Tibial artery (tissue), 4 donors: ENCODE measurements around the gene CNTNAP2.

Experiments
- DNase-seq, 2 donors: peaks; one replicate each; pipeline ENCODE4 v3.0.0-alpha.2; 2019
- H3K27ac ChIP-seq, 2 donors: fragments of 200-600 bp; sonication (generic) in 1 of 2; 1 replicate in 1 of 2; 2 replicates in 1 of 2; pipeline ENCODE4 v1.5.1; 2018 to 2019; ENCODE audit warnings: mild to moderate bottlenecking in 1 of 2
- H3K27me3 ChIP-seq, 2 donors: fragments of 200-600 bp; sonication (generic) in 1 of 2; one replicate each; pipeline versions ENCODE4 v1.5.1 to v1.6.0; 2016 to 2019
- H3K36me3 ChIP-seq, 3 donors: fragments of 200-600 bp; sonication (generic) in 2 of 3; one replicate each; pipeline ENCODE4 v1.5.1; 2016 to 2019; ENCODE audit warnings: mild to moderate bottlenecking in 2 of 3
- H3K4me1 ChIP-seq, 4 donors: fragments of 200-600 bp; sonication (generic) in 2 of 4; 1 replicate in 3 of 4; 2 replicates in 1 of 4; pipeline ENCODE4 v1.5.1; 2016 to 2019
- H3K4me3 ChIP-seq, 2 donors: fragments of 200-600 bp; sonication (generic) in 1 of 2; 1 replicate in 1 of 2; 2 replicates in 1 of 2; pipeline ENCODE4 v1.5.1; 2018 to 2019; ENCODE audit warnings: mild to moderate bottlenecking in 2 of 2
- H3K9me3 ChIP-seq, 3 donors: fragments of 200-600 bp; sonication (generic) in 1 of 3; one replicate each; pipeline ENCODE4 v1.5.1; 2016 to 2019
- CTCF ChIP-seq, 2 experiments: fragments of 200-600 bp in 1 of 2; fragments of 450-650 bp in 1 of 2; IDR thresholded peaks; one replicate each; pipeline ENCODE4 v1.5.1; 2017 to 2019; ENCODE audit warnings: antibody characterized with exemption in 2 of 2, mild to moderate bottlenecking in 1 of 2, moderate library complexity in 1 of 2
- intact Hi-C: fragments of 100-400 bp; cut with DNase I; formaldehyde crosslinking; loops from one replicate; pipeline ENCODE4 v1.15.0; 2023; ENCODE audit warnings: low total_unique reads

Gene CNTNAP2

GRCh38 chr7:148037044-148037443 lies 1920.4 kb downstream of the CNTNAP2 start:
- intact Hi-C loops = no loop called here
- Histone ChIP-seq H3K4me3 (no peak overlapping the region), H3K27ac (no peak overlapping the region), H3K9me3 (no peaks in the 10 kb centered on the region), H3K27me3 (no peaks in the 10 kb centered on the region), H3K36me3 (no peaks in the 10 kb centered on the region), H3K4me1 (peaks cover 0 to 14% (median 1%) of the 10 kb centered on the region in 4 donors)
- no peak for DNase-seq
- TF ChIP-seq CTCF (IDR thresholded peaks at IDR 0.05) = no peak

- H3K9me3 ChIP-seq = peaks cover 0 to 5% (median 0%) of the 10 kb centered on the region in 3 donors
- H3K4me3 ChIP-seq = no peak overlapping the region
- intact Hi-C loops = no loop called here
- H3K36me3 ChIP-seq = no peaks in the 10 kb centered on the region
- H3K27ac ChIP-seq = no peak overlapping the region
- DNase-seq = no peak
- TF ChIP-seq CTCF (IDR thresholded peaks at IDR 0.05) = no peak
- H3K27me3 ChIP-seq = no peaks in the 10 kb centered on the region
- peaks cover 0 to 14% (median 1%) of the 10 kb centered on the region in 4 donors for H3K4me1 ChIP-seq
Observed at GRCh38 chr7:148041156-148041555, 1924.6 kb downstream of the CNTNAP2 start.

GRCh38 chr7:148042935-148043631 lies 1926.5 kb downstream of the CNTNAP2 start:
- H3K9me3 ChIP-seq = peaks cover 0 to 5% (median 0%) of the 10 kb centered on the region in 3 donors
- no peaks in the 10 kb centered on the region for H3K27me3 ChIP-seq
- intact Hi-C loops = no loop called here
- H3K36me3 ChIP-seq = no peaks in the 10 kb centered on the region
- TF ChIP-seq CTCF (IDR thresholded peaks at IDR 0.05) = no peak
- peaks cover 0 to 14% (median 1%) of the 10 kb centered on the region in 4 donors for H3K4me1 ChIP-seq
- H3K4me3 ChIP-seq = no peak overlapping the region
- DNase-seq = no peak
- no peak overlapping the region for H3K27ac ChIP-seq

- H3K27me3 ChIP-seq = no peaks in the 10 kb centered on the region
- no peak for TF ChIP-seq CTCF (IDR thresholded peaks at IDR 0.05)
- intact Hi-C loops = no loop called here
- peaks cover 0 to 14% (median 1%) of the 10 kb centered on the region in 4 donors for H3K4me1 ChIP-seq
- peaks cover 0 to 5% (median 0%) of the 10 kb centered on the region in 3 donors for H3K9me3 ChIP-seq
- H3K4me3 ChIP-seq = no peak overlapping the region
- H3K36me3 ChIP-seq = no peaks in the 10 kb centered on the region
- no peak overlapping the region for H3K27ac ChIP-seq
- no peak for DNase-seq
Observed at GRCh38 chr7:148044173-148044572, 1927.6 kb downstream of the CNTNAP2 start.

GRCh38 chr7:148045521-148045920 lies 1928.9 kb downstream of the CNTNAP2 start:
- TF ChIP-seq CTCF (IDR thresholded peaks at IDR 0.05) = no peak
- intact Hi-C loops = no loop called here
- peaks cover 0 to 1% (median 0%) of the 10 kb centered on the region in 4 donors for H3K4me1 ChIP-seq
- H3K27me3 ChIP-seq = no peaks in the 10 kb centered on the region
- peaks cover 0 to 5% (median 0%) of the 10 kb centered on the region in 3 donors for H3K9me3 ChIP-seq
- no peak for DNase-seq
- H3K4me3 ChIP-seq = no peak overlapping the region
- no peak overlapping the region for H3K27ac ChIP-seq
- H3K36me3 ChIP-seq = no peaks in the 10 kb centered on the region
